Measurements from ENCODE around the gene FLCN.

Gene FLCN

GRCh38 chr17:17223736-17224135 lies 13.2 kb downstream of the FLCN start:
- H3K4me1 ChIP-seq (ENCODE audit: low read length) = no peaks in the 10 kb centered on the region
- H3K9me3 ChIP-seq (replicated peaks; ENCODE audit: insufficient read depth, low read length) = no peaks in the 10 kb centered on the region
- no peaks in the 10 kb centered on the region for H3K9me2 ChIP-seq (replicated peaks; ENCODE audit: insufficient read depth, low read length)
- no peaks in the 10 kb centered on the region for H3K27me3 ChIP-seq (replicated peaks; ENCODE audit: insufficient read depth, low read length)
- H3K4me2 ChIP-seq (ENCODE audit: low read depth, low read length) = no peak overlapping the region
- no peak for DNase-seq
- TF ChIP-seq CTCF (IDR thresholded peaks at IDR 0.05; ENCODE audit: low read length) (no peak), EZH2 (optimal IDR thresholded peaks at IDR 0.05; ENCODE audit: low read depth, low read length) (no peak), EZH2phosphoT487 (IDR thresholded peaks at IDR 0.05; ENCODE audit: low read length) (no peak)
- H3K36me3 ChIP-seq (replicated peaks; ENCODE audit: insufficient read depth, low read length) = peaks cover 3% of the 10 kb centered on the region; the same call in 1 of the 2 replicates
- no peaks in the 10 kb centered on the region for H4K20me1 ChIP-seq (ENCODE audit: insufficient read depth, low read length)
- H3K79me2 ChIP-seq (ENCODE audit: low read length) = peaks cover 10% of the 10 kb centered on the region
- no peak overlapping the region for H3K4me3 ChIP-seq (ENCODE audit: low read length)
- no peak overlapping the region for H3K27ac ChIP-seq (ENCODE audit: low read length)
- no peak overlapping the region for H2AFZ ChIP-seq (ENCODE audit: low read length)
- H3K9ac ChIP-seq (ENCODE audit: low read length) = no peak overlapping the region
- H3F3A ChIP-seq (ENCODE audit: insufficient read depth, low read length) = no peaks in the 10 kb centered on the region

- no peak overlapping the region for H3K4me3 ChIP-seq (ENCODE audit: low read length)
- no peaks in the 10 kb centered on the region for H3K9me3 ChIP-seq (replicated peaks; ENCODE audit: insufficient read depth, low read length)
- no peaks in the 10 kb centered on the region for H3K27me3 ChIP-seq (replicated peaks; ENCODE audit: insufficient read depth, low read length)
- 0 out of 2 replicates have a peak, but pooled peaks cover 5% of the 10 kb centered on the region for H3K36me3 ChIP-seq (replicated peaks; ENCODE audit: insufficient read depth, low read length)
- H4K20me1 ChIP-seq (ENCODE audit: insufficient read depth, low read length) = no peaks in the 10 kb centered on the region
- no peak for DNase-seq
- H3K4me1 ChIP-seq (ENCODE audit: low read length) = no peaks in the 10 kb centered on the region
- H2AFZ ChIP-seq (ENCODE audit: low read length) = no peak overlapping the region
- no peak overlapping the region for H3K27ac ChIP-seq (ENCODE audit: low read length)
- peaks cover 3% of the 10 kb centered on the region for H3K79me2 ChIP-seq (ENCODE audit: low read length)
- no peak overlapping the region for H3K9ac ChIP-seq (ENCODE audit: low read length)
- no peak overlapping the region for H3K4me2 ChIP-seq (ENCODE audit: low read depth, low read length)
- H3K9me2 ChIP-seq (replicated peaks; ENCODE audit: insufficient read depth, low read length) = no peaks in the 10 kb centered on the region
- no peaks in the 10 kb centered on the region for H3F3A ChIP-seq (ENCODE audit: insufficient read depth, low read length)
- TF ChIP-seq EZH2 (optimal IDR thresholded peaks at IDR 0.05; ENCODE audit: low read depth, low read length) (no peak), CTCF (IDR thresholded peaks at IDR 0.05; ENCODE audit: low read length) (no peak), EZH2phosphoT487 (IDR thresholded peaks at IDR 0.05; ENCODE audit: low read length) (no peak)
Measured at GRCh38 chr17:17221329-17221728, 15.6 kb downstream of the FLCN start.

GRCh38 chr17:17220529-17220928 lies 16.4 kb downstream of the FLCN start:
- no peaks in the 10 kb centered on the region for H3F3A ChIP-seq (ENCODE audit: insufficient read depth, low read length)
- H4K20me1 ChIP-seq (ENCODE audit: insufficient read depth, low read length) = no peaks in the 10 kb centered on the region
- no peaks in the 10 kb centered on the region for H3K27me3 ChIP-seq (replicated peaks; ENCODE audit: insufficient read depth, low read length)
- 0 out of 2 replicates have a peak, but pooled peaks cover 5% of the 10 kb centered on the region for H3K36me3 ChIP-seq (replicated peaks; ENCODE audit: insufficient read depth, low read length)
- no peaks in the 10 kb centered on the region for H3K4me1 ChIP-seq (ENCODE audit: low read length)
- no peak overlapping the region for H3K27ac ChIP-seq (ENCODE audit: low read length)
- no peak for TF ChIP-seq EZH2 (optimal IDR thresholded peaks at IDR 0.05; ENCODE audit: low read depth, low read length)
- TF ChIP-seq EZH2phosphoT487 (IDR thresholded peaks at IDR 0.05; ENCODE audit: low read length) = no peak
- TF ChIP-seq CTCF (IDR thresholded peaks at IDR 0.05; ENCODE audit: low read length) = no peak
- H3K79me2 ChIP-seq (ENCODE audit: low read length) = peaks cover 3% of the 10 kb centered on the region
- no peak overlapping the region for H3K9ac ChIP-seq (ENCODE audit: low read length)
- no peak overlapping the region for H2AFZ ChIP-seq (ENCODE audit: low read length)
- H3K4me2 ChIP-seq (ENCODE audit: low read depth, low read length) = no peak overlapping the region
- H3K4me3 ChIP-seq (ENCODE audit: low read length) = no peak overlapping the region
- DNase-seq = no peak
- H3K9me2 ChIP-seq (replicated peaks; ENCODE audit: insufficient read depth, low read length) = no peaks in the 10 kb centered on the region
- H3K9me3 ChIP-seq (replicated peaks; ENCODE audit: insufficient read depth, low read length) = no peaks in the 10 kb centered on the region

Data from MM.1S (cell line).